T-helper 17 cell (primary cell): ENCODE data around the gene ZSWIM6. TPM values are rescaled to one million over a fixed set of nuclear protein-coding genes. Genes with fewer than 3 reads are reported as not detected.
"Not testable (repeated sequence)": the region's sequence is repeated elsewhere in the genome, so short reads cannot be mapped to it uniquely, and the experiment has no call there.

Experiments
- ATAC-seq: fragments of 150-1000 bp; cut with Tn5 transposase; 2 replicates; pipeline ENCODE4 v1.10.0; 2021; ENCODE audit warnings: mild to moderate bottlenecking, moderate library complexity
- DNase-seq, 3 donors: peaks; one replicate each; pipeline versions ENCODE4 v3.0.0 to v3.0.0-alpha.2; 2020 to 2021
- H3K9me3 ChIP-seq: one replicate; pipeline ENCODE4 v1.7.0; 2013; ENCODE audit warnings: low read length, mild to moderate bottlenecking; ENCODE audit not compliant: control insufficient read depth, poor library complexity, severe bottlenecking
- H3K27ac Mint-ChIP-seq: one replicate; pipeline ENCODE4 v1.8.0; 2022; ENCODE audit warnings: mild to moderate bottlenecking, moderate library complexity, mixed read lengths
- H3K27me3 Mint-ChIP-seq: one replicate; pipeline ENCODE4 v1.8.0; 2022; ENCODE audit warnings: mixed read lengths
- H3K36me3 Mint-ChIP-seq: one replicate; pipeline ENCODE4 v1.8.0; 2022; ENCODE audit warnings: low read depth, mixed read lengths
- H3K4me1 Mint-ChIP-seq: one replicate; pipeline ENCODE4 v1.8.0; 2022; ENCODE audit warnings: mild to moderate bottlenecking, mixed read lengths
- H3K4me3 Mint-ChIP-seq: one replicate; pipeline ENCODE4 v1.8.0; 2022; ENCODE audit warnings: mild to moderate bottlenecking, moderate library complexity, mixed read lengths
- total RNA-seq, 4 donors: library from RNA in 2 of 4; stranded (reverse) in 2 of 4; gene quantifications; one replicate each; pipeline ENCODE4 v1.2.3 and lab custom pipeline; 2022 to 2026

ZSWIM6 gene
- total RNA-seq, 2 donors from 2014 or later, result 6.5 to 8.7 TPM

- no peak for ATAC-seq
- Mint-ChIP-seq H3K4me3 (no peak overlapping the region), H3K27ac (peak overlapping the region; percentile 14), H3K4me1 (peaks cover 20% of the 10 kb centered on the region), H3K36me3 (no peaks in the 10 kb centered on the region), H3K27me3 (no peaks in the 10 kb centered on the region)
- no peak for DNase-seq
- no peaks in the 10 kb centered on the region for H3K9me3 ChIP-seq
Observed at GRCh38 chr5:61402244-61402823, 70.3 kb downstream of the ZSWIM6 start.

GRCh38 chr5:61402970-61403900, 71.2 kb downstream of the ZSWIM6 start:
- H3K9me3 ChIP-seq, result no peaks in the 10 kb centered on the region
- no peak overlapping the region for H3K4me3 Mint-ChIP-seq
- H3K36me3 Mint-ChIP-seq, result no peaks in the 10 kb centered on the region
- no peak overlapping the region for H3K27ac Mint-ChIP-seq
- H3K4me1 Mint-ChIP-seq, result peaks cover 23% of the 10 kb centered on the region
- H3K27me3 Mint-ChIP-seq, result no peaks in the 10 kb centered on the region
- ATAC-seq (no peak), DNase-seq (no peak)

- DNase-seq (no peak), ATAC-seq (no peak)
- Mint-ChIP-seq H3K4me1 (peaks cover 29% of the 10 kb centered on the region), H3K36me3 (no peaks in the 10 kb centered on the region), H3K27ac (no peak overlapping the region), H3K4me3 (no peak overlapping the region), H3K27me3 (no peaks in the 10 kb centered on the region)
- no peaks in the 10 kb centered on the region for H3K9me3 ChIP-seq
Observed at GRCh38 chr5:61405511-61406295, 73.6 kb downstream of the ZSWIM6 start.

DNA sequence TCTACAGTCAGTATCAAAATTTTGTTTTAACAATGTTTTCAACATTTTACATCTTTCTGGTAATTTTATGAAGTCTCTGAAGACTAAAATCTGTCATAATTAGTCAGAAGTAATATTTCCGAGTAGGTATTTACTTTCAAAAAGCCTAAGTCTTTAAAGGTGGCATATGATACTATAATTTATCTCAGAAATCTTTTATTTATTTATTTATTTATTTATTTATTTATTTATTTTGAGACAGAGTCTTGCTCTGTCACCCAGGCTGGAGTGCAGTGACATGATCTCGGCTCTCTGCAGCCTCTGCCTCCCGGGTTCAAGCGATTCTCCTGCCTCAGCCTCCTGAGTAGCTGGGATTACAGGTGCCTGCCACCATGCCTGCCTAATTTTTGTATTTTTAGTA, 74.4 kb downstream of the ZSWIM6 start:
- not testable (repeated sequence) for ATAC-seq, H3K9me3 ChIP-seq, DNase-seq, H3K27me3 Mint-ChIP-seq, H3K36me3 Mint-ChIP-seq, H3K4me3 Mint-ChIP-seq
- H3K27ac Mint-ChIP-seq, result peak overlapping the region; percentile 90
- H3K4me1 Mint-ChIP-seq, result peaks cover 25% of the 10 kb centered on the region

DNA sequence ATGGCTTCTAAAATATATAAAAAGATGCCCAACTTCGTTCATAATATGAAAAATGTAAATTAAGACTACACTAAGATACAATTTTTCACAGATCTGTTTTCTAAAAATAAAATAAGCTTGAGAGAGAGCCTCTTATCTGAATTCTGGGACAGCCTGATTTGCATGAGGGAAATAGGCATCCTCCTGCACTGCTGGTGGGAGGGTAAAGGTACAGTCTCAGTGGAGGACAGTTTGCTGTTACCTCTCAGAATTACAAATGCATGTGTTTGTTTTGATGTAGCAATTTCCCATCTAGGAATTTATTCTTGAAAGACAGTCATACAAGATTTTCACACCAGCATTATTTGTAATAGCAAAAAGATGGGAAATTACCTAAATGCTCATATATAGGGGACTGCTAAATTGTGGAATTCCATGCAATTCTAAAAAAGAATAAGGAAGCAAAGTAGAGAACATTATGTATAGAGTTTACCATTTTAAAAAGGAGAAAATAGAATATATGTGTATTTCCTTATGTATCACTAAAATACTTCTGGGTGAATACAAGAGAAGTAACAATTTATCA, 75.7 kb downstream of the ZSWIM6 start:
- H3K4me1 Mint-ChIP-seq, result peaks cover 24% of the 10 kb centered on the region
- H3K27ac Mint-ChIP-seq, result peak overlapping the region; percentile 90
- no peak for ATAC-seq
- H3K36me3 Mint-ChIP-seq, result no peaks in the 10 kb centered on the region
- H3K9me3 ChIP-seq, result no peaks in the 10 kb centered on the region
- H3K27me3 Mint-ChIP-seq, result no peaks in the 10 kb centered on the region
- DNase-seq, result no peak
- H3K4me3 Mint-ChIP-seq, result peak overlapping the region; percentile 90

GRCh38 chr5:61408476-61409168, 76.6 kb downstream of the ZSWIM6 start:
- Mint-ChIP-seq H3K36me3 (no peaks in the 10 kb centered on the region), H3K27ac (peak overlapping the region; percentile 90)
- ATAC-seq, result peak; percentile 98

DNA sequence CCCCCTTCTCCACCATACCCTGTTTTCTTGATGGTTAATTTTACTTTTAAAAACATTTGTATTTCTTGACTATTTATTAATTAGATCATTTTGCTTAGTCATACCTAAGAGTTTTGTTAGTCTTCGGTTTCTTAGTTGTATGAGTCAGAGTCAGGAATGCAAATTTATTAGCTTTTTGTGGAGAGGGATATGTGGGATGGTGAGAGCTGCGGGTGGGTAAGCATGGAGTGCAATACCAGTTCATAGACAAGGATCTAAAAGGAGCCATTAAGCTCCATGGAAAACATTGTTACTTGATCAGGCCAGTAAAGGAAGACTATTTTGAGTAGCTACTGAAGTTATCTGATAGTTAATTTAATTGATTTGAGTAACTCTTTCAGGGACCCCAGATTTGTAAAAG, 77.5 kb downstream of the ZSWIM6 start:
- ATAC-seq (no peak), DNase-seq (no peak)
- Mint-ChIP-seq H3K4me1 (peaks cover 32% of the 10 kb centered on the region), H3K4me3 (peak overlapping the region; percentile 25), H3K36me3 (no peaks in the 10 kb centered on the region), H3K27me3 (no peaks in the 10 kb centered on the region), H3K27ac (peak overlapping the region; percentile 90)
- no peaks in the 10 kb centered on the region for H3K9me3 ChIP-seq

More at GRCh38 chr5:61408476-61409168, 76.6 kb downstream of the ZSWIM6 start:
- no peaks in the 10 kb centered on the region for H3K9me3 ChIP-seq
- DNase-seq, result peak; percentile 96 to 98 (median 96)
- peak overlapping the region; percentile 90 for H3K4me3 Mint-ChIP-seq
- no peaks in the 10 kb centered on the region for H3K27me3 Mint-ChIP-seq
- H3K4me1 Mint-ChIP-seq, result peaks cover 25% of the 10 kb centered on the region

DNA sequence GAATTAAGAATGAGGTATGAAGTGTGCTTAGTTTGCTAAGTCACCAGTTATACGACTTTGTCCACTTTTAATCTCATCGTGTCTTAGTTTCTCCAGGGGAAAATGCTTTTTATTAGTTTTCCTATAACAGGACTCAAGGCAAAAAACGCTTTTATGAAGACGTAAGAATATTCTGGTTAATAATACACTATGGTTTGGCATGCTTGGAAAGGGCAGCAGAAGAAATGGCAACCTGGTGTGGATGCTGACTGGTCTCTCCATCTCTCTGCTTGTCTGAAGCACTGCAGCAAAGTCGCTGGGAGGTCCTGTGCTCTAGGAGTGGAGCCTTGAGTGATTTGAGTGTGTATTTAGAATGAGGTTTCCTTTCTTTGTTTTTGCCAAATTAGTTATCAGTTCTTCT, 78.8 kb downstream of the ZSWIM6 start:
- no peak overlapping the region for H3K27ac Mint-ChIP-seq
- no peaks in the 10 kb centered on the region for H3K9me3 ChIP-seq
- no peaks in the 10 kb centered on the region for H3K36me3 Mint-ChIP-seq
- no peak overlapping the region for H3K4me3 Mint-ChIP-seq
- ATAC-seq (no peak), DNase-seq (no peak)
- peaks cover 41% of the 10 kb centered on the region for H3K4me1 Mint-ChIP-seq
- H3K27me3 Mint-ChIP-seq, result no peaks in the 10 kb centered on the region

DNA sequence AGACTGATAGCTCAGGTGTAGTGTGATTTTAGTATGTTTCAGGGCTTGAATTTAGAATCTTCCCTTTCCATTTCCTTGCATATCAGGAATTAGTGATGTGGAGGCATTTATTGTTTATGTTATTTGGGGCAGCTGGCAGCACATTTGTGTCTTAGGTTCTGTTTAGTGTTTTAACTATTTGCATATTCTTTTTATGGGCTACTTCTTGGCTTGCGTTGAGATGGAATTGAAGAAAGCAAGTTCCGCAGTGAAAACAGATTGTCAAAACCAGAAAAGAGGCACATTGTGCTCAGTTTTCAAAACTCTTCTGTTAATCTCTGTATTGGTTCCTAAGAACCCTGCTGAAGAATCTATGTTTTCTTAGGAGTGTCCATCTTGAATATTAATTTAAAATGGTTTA, 80.3 kb downstream of the ZSWIM6 start:
- Mint-ChIP-seq H3K36me3 (no peaks in the 10 kb centered on the region), H3K27me3 (no peaks in the 10 kb centered on the region), H3K4me3 (no peak overlapping the region), H3K27ac (no peak overlapping the region), H3K4me1 (peaks cover 48% of the 10 kb centered on the region)
- no peaks in the 10 kb centered on the region for H3K9me3 ChIP-seq
- DNase-seq, result no peak
- no peak for ATAC-seq

DNA sequence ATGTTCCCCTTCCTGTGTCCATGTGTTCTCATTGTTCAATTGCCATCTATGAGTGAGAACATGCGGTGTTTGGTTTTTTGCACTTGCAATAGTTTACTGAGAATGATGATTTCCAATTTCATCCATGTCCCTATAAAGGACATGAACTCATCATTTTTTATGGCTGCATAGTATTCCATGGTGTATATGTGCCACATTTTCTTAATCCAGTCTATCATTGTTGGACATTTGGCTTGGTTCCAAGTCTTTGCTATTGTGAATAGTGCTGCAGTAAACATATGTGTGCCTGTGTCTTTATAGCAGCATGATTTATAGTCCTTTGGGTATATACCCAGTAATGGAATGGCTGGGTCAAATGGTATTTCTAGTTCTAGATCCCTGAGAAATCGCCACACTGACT, 81.1 kb downstream of the ZSWIM6 start:
- not testable (repeated sequence) for H3K27ac Mint-ChIP-seq, DNase-seq, ATAC-seq, H3K9me3 ChIP-seq, H3K36me3 Mint-ChIP-seq, H3K4me3 Mint-ChIP-seq, H3K27me3 Mint-ChIP-seq
- peaks cover 43% of the 10 kb centered on the region for H3K4me1 Mint-ChIP-seq

GRCh38 chr5:61414806-61415205, 82.7 kb downstream of the ZSWIM6 start:
- no peak for ATAC-seq
- Mint-ChIP-seq H3K27me3 (no peaks in the 10 kb centered on the region), H3K4me1 (peaks cover 32% of the 10 kb centered on the region), H3K27ac (no peak overlapping the region), H3K4me3 (no peak overlapping the region), H3K36me3 (no peaks in the 10 kb centered on the region)
- no peaks in the 10 kb centered on the region for H3K9me3 ChIP-seq
- DNase-seq, result no peak

DNA sequence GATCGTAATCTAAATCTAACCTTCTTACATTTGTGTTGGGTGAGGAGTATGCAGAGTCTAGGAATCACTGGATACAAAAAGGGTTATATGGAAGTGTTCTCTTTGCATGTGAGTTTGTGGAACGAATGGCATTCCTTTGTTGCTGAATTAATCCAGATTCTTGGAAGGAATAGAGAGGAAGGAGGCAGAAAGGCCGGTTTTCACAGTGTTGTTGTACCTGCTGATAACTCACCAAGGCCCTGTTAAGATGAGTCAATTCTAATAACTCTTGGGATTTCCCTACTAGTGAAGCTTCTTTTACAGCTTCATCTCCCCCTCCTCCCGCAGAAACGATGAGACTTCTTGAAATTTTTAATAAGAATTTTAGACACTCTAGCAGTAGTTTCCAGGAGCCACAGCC, 84.0 kb downstream of the ZSWIM6 start:
- Mint-ChIP-seq H3K27ac (no peak overlapping the region), H3K36me3 (no peaks in the 10 kb centered on the region), H3K27me3 (no peaks in the 10 kb centered on the region), H3K4me3 (no peak overlapping the region), H3K4me1 (peaks cover 32% of the 10 kb centered on the region)
- ATAC-seq, result no peak
- H3K9me3 ChIP-seq, result no peaks in the 10 kb centered on the region
- DNase-seq, result no peak
